ENCODE measurements around the gene TAGLN2.
"Not testable (repeated sequence)": the region's sequence is repeated elsewhere in the genome, so short reads cannot be mapped to it uniquely, and the experiment has no call there.

TAGLN2 gene

GRCh38 chr1:159916242-159917051 lies 8.9 kb downstream of the TAGLN2 start:
- H3K27me3 ChIP-seq (ENCODE audit: control insufficient read depth, insufficient read depth, low read length) = no peaks in the 10 kb centered on the region
- H3K9me3 ChIP-seq (ENCODE audit: control insufficient read depth, low read depth, low read length) = no peaks in the 10 kb centered on the region
- H3K36me3 ChIP-seq (ENCODE audit: control insufficient read depth, low read depth, low read length) = peaks cover 12% of the 10 kb centered on the region
- H3K4me3 ChIP-seq (ENCODE audit: low read length) = no peak overlapping the region
- H3K27ac ChIP-seq (ENCODE audit: low read length) = no peak overlapping the region
- peaks cover 28% of the 10 kb centered on the region for H3K4me1 ChIP-seq (ENCODE audit: control insufficient read depth, low read depth, low read length)
- no peak overlapping the region for H3K9ac ChIP-seq (ENCODE audit: low read length)

DNA sequence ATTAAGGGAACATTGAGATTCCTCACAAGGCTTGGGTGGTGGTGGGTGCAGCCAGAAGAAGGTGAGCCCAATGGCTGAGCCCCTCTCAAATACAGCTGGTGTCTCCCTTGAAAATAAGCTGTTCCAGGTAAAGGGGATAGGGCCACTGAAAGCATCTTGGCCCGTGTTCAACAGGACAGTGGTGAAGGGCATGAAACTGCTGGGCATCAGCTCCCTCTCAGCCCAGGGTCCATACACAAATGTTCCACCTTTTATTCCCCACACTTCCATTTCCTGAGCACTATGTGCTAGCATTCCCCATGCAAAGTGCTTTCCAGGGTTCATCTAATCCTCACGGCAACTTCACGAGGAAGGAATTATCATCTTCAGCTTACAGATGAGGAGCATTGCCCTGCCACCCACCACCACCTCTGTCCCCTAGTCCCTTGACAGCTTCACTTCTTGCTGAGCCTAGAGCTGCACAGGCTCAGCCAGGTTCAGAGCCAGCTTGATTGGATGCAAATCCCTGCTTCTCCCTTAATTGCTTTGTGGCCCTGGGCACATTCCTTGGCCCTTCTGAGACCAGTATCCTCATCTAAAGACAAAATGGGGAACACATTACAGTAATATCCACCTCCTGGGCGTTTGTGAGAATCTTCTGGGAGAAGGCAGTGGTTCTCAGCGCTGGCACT lies 9.6 kb downstream of the TAGLN2 start:
- Histone ChIP-seq H3K27ac (ENCODE audit: low read length) (no peak overlapping the region), H3K36me3 (ENCODE audit: control insufficient read depth, low read depth, low read length) (peaks cover 12% of the 10 kb centered on the region), H3K9me3 (ENCODE audit: control insufficient read depth, low read depth, low read length) (no peaks in the 10 kb centered on the region), H3K4me1 (ENCODE audit: control insufficient read depth, low read depth, low read length) (peaks cover 33% of the 10 kb centered on the region), H3K9ac (ENCODE audit: low read length) (no peak overlapping the region), H3K4me3 (ENCODE audit: low read length) (no peak overlapping the region), H3K27me3 (ENCODE audit: control insufficient read depth, insufficient read depth, low read length) (no peaks in the 10 kb centered on the region)

GRCh38 chr1:159914252-159915018 lies 10.9 kb downstream of the TAGLN2 start:
- Histone ChIP-seq H3K9me3 (ENCODE audit: control insufficient read depth, low read depth, low read length) (no peaks in the 10 kb centered on the region), H3K4me1 (ENCODE audit: control insufficient read depth, low read depth, low read length) (peaks cover 43% of the 10 kb centered on the region), H3K27me3 (ENCODE audit: control insufficient read depth, insufficient read depth, low read length) (no peaks in the 10 kb centered on the region), H3K27ac (ENCODE audit: low read length) (peak overlapping the region; percentile 51), H3K36me3 (ENCODE audit: control insufficient read depth, low read depth, low read length) (peaks cover 5% of the 10 kb centered on the region), H3K4me3 (ENCODE audit: low read length) (no peak overlapping the region), H3K9ac (ENCODE audit: low read length) (no peak overlapping the region)

DNA sequence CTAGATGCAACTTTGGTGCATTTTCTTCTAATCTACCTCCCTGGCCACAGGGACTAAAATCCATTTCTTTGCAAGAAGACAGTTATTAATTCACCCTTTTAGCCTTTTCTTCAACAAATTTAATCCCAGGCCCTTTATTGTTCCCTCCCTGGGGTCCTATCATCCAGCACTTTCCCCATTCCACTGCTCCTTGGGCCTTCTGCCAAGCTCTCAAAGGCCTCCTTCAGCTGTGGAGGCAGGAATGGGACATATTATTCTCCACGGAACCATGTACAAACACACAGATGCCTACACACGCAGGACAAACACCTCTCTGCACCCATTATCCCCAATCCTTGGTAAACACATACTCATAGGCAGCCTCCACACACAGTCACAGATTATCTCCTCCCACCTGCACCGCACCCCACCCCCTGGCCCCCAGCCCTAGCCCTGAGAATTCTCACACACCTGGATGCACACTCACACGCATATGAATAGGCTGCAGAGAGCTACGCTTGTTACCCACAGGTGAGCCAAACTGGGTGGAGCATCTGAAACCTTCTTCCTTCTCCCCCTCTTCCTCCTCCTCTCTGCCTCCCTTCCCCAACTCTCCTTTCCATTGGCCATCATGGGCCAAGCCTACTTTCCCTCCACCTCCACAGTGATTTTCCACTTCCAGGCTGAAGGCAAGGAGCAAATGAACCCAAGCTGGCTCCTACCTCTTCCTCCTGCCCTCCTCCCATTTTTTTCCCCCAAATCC lies 11.7 kb downstream of the TAGLN2 start:
- H3K36me3 ChIP-seq (ENCODE audit: control insufficient read depth, low read depth, low read length) = no peaks in the 10 kb centered on the region
- H3K4me1 ChIP-seq (ENCODE audit: control insufficient read depth, low read depth, low read length) = peaks cover 43% of the 10 kb centered on the region
- no peak overlapping the region for H3K4me3 ChIP-seq (ENCODE audit: low read length)
- no peak overlapping the region for H3K9ac ChIP-seq (ENCODE audit: low read length)
- H3K9me3 ChIP-seq (ENCODE audit: control insufficient read depth, low read depth, low read length) = no peaks in the 10 kb centered on the region
- no peaks in the 10 kb centered on the region for H3K27me3 ChIP-seq (ENCODE audit: control insufficient read depth, insufficient read depth, low read length)
- H3K27ac ChIP-seq (ENCODE audit: low read length) = peak overlapping the region; percentile 51

- no peak overlapping the region for H3K4me3 ChIP-seq (ENCODE audit: low read length)
- peaks cover 43% of the 10 kb centered on the region for H3K4me1 ChIP-seq (ENCODE audit: control insufficient read depth, low read depth, low read length)
- no peaks in the 10 kb centered on the region for H3K36me3 ChIP-seq (ENCODE audit: control insufficient read depth, low read depth, low read length)
- no peak overlapping the region for H3K27ac ChIP-seq (ENCODE audit: low read length)
- no peaks in the 10 kb centered on the region for H3K9me3 ChIP-seq (ENCODE audit: control insufficient read depth, low read depth, low read length)
- H3K27me3 ChIP-seq (ENCODE audit: control insufficient read depth, insufficient read depth, low read length) = no peaks in the 10 kb centered on the region
- H3K9ac ChIP-seq (ENCODE audit: low read length) = no peak overlapping the region
These were observed 13.8 kb downstream of the TAGLN2 start for GRCh38 chr1:159911326-159912070.

DNA sequence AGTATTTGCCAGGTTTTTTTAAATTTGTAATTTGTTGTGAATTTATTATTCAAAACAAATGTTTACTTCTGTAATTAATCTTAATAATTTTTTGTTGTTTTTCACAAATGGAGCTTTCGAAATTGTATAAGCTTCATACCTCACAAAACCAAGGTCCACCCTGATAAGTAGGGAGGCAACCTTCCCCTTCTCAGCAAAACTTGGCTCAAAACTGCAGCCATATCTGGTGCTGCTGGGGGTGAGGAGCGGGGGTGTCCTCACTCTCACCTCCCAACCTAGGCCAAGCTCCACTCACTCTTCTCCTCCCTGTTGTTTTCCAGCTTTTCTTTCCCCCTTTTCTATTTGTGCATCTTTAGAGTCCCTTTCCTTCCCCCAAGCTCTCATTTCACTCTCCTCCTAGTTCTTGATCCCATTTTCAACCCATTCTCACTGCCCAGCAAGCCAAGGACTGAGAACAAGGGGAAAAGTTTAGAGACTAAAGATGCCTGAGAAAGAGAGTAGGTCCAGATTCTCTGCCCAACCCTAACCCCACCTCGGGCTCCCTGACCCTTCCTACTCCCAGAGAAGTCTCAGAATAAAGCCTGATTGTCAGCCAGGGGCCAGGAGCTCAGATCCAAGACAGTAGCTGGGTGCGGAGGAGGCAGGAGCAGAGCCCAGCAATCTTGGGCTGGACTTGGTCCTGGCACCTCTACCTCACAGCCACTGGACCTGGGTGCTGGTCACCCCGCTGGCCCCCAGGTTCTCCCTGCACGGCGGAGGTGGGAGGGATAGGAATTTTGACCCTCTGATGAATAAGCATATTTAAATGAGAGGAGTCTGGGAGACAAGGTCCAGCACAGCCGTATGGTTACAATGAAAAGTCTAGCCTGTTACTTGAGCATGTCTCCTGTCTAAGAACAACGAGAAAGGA lies 17.0 kb downstream of the TAGLN2 start:
- no peak overlapping the region for H3K27ac ChIP-seq (ENCODE audit: low read length)
- H3K4me1 ChIP-seq (ENCODE audit: control insufficient read depth, low read depth, low read length) = peaks cover 16% of the 10 kb centered on the region
- H3K9ac ChIP-seq (ENCODE audit: low read length) = no peak overlapping the region

GRCh38 chr1:159906960-159907359 lies 18.3 kb downstream of the TAGLN2 start:
- Histone ChIP-seq H3K4me3 (ENCODE audit: low read length) (no peak overlapping the region), H3K9me3 (ENCODE audit: control insufficient read depth, low read depth, low read length) (no peaks in the 10 kb centered on the region), H3K36me3 (ENCODE audit: control insufficient read depth, low read depth, low read length) (no peaks in the 10 kb centered on the region), H3K27me3 (ENCODE audit: control insufficient read depth, insufficient read depth, low read length) (no peaks in the 10 kb centered on the region), H3K27ac (ENCODE audit: low read length) (no peak overlapping the region), H3K9ac (ENCODE audit: low read length) (no peak overlapping the region), H3K4me1 (ENCODE audit: control insufficient read depth, low read depth, low read length) (peaks cover 14% of the 10 kb centered on the region)

More for the DNA sequence above, 17.0 kb downstream of the TAGLN2 start:
- Histone ChIP-seq H3K9me3 (ENCODE audit: control insufficient read depth, low read depth, low read length) (no peaks in the 10 kb centered on the region), H3K27me3 (ENCODE audit: control insufficient read depth, insufficient read depth, low read length) (no peaks in the 10 kb centered on the region), H3K36me3 (ENCODE audit: control insufficient read depth, low read depth, low read length) (no peaks in the 10 kb centered on the region), H3K4me3 (ENCODE audit: low read length) (no peak overlapping the region)

DNA sequence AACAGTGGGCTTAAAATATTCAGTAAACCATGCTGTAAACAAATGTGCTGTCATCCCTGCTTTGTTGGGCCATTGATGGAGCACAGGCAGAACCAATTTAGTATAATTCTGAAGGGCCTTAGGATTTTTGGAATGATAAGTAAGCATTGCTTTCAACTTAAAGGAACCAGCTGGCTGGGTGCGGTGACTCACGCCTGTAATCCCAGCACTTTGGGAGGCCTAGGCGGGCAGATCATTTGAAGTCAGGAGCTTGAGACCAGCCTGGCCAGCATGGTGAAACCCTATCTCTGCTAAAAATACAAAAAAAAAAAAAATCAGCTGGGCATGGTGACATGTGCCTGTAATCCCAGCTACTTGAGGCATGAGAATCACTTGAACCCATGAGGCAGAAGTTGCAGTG lies 21.3 kb downstream of the TAGLN2 start:
- not testable (repeated sequence) for H3K9ac ChIP-seq (ENCODE audit: low read length); H3K4me3 ChIP-seq (ENCODE audit: low read length); H3K27ac ChIP-seq (ENCODE audit: low read length); H3K4me1 ChIP-seq (ENCODE audit: control insufficient read depth, low read depth, low read length); H3K36me3 ChIP-seq (ENCODE audit: control insufficient read depth, low read depth, low read length); H3K9me3 ChIP-seq (ENCODE audit: control insufficient read depth, low read depth, low read length)
- peaks cover 13% of the 10 kb centered on the region for H3K27me3 ChIP-seq (ENCODE audit: control insufficient read depth, insufficient read depth, low read length)

DNA sequence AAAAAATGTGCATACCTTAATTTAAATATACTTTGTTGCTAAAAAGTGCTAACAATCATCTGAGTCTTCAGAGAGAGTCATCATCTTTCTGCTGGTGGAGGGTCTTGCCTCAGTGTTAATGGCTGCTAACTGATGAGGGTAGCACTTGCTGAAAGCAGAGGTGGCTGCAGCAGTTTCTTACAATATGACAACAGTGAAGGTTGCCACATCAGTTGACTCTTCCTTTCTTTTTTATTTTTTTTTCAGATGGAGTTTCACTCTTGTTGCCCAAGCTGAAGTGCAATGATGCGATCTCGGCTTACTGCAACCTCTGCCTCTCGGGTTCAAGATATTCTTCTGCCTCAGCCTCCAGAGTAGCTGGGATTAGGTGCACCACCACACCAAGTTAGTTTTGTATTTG lies 22.8 kb downstream of the TAGLN2 start:
- no peak overlapping the region for H3K4me3 ChIP-seq (ENCODE audit: low read length)

GRCh38 chr1:159900755-159901360 lies 24.4 kb downstream of the TAGLN2 start:
- Histone ChIP-seq H3K36me3 (ENCODE audit: control insufficient read depth, low read depth, low read length) (no peaks in the 10 kb centered on the region), H3K4me3 (ENCODE audit: low read length) (peak overlapping the region; percentile 61), H3K4me1 (ENCODE audit: control insufficient read depth, low read depth, low read length) (peaks cover 9% of the 10 kb centered on the region), H3K9me3 (ENCODE audit: control insufficient read depth, low read depth, low read length) (no peaks in the 10 kb centered on the region), H3K27ac (ENCODE audit: low read length) (no peak overlapping the region), H3K27me3 (ENCODE audit: control insufficient read depth, insufficient read depth, low read length) (peaks cover 13% of the 10 kb centered on the region), H3K9ac (ENCODE audit: low read length) (peak overlapping the region; percentile 42)

More for the DNA sequence above, 22.8 kb downstream of the TAGLN2 start:
- Histone ChIP-seq H3K27me3 (ENCODE audit: control insufficient read depth, insufficient read depth, low read length) (peaks cover 13% of the 10 kb centered on the region), H3K27ac (ENCODE audit: low read length) (no peak overlapping the region), H3K4me1 (ENCODE audit: control insufficient read depth, low read depth, low read length) (peaks cover 9% of the 10 kb centered on the region), H3K36me3 (ENCODE audit: control insufficient read depth, low read depth, low read length) (no peaks in the 10 kb centered on the region), H3K9me3 (ENCODE audit: control insufficient read depth, low read depth, low read length) (no peaks in the 10 kb centered on the region), H3K9ac (ENCODE audit: low read length) (no peak overlapping the region)

Data from iPS-18a (cell line).